NCI-H1092 (cell line): ENCODE measurements around the gene CCDC78.

Source experiments
- DNase-seq: peaks from one replicate; lab custom pipeline; 2025; lab: John Stamatoyannopoulos, UW

CCDC78 gene

DNA sequence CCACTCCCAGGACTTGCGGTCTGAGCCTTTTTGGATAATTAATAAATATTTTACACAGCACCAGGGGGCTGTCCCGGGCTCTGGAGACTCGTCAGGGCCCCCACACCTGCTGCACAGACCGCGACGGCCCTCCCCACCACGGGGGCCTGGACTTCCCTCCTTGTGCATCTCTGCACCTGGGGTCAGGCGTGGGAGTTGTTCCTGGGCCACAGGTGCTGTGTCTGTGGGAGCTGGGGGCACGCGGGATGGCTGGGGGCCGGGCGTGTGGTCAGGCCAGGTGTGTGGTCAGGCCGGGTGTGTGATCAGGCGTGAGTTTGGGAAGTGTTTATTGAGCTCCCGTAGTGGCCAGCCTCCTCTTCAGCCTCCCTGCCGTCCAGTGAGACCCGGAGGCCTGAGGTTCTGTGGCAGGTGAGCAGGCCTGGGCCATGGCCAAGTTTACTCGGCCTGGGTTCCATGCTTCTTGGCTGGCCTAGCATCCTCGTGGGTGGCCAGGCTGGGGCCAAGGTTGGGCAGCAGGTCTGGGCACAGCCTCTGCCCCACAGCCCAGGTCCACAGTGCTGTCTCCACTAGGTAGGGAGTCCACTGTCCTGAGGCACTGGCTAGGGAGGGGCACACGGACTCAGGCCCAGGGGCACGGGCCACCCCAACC is 47.9 kb downstream of the CCDC78 start:
- no peak for DNase-seq

DNA sequence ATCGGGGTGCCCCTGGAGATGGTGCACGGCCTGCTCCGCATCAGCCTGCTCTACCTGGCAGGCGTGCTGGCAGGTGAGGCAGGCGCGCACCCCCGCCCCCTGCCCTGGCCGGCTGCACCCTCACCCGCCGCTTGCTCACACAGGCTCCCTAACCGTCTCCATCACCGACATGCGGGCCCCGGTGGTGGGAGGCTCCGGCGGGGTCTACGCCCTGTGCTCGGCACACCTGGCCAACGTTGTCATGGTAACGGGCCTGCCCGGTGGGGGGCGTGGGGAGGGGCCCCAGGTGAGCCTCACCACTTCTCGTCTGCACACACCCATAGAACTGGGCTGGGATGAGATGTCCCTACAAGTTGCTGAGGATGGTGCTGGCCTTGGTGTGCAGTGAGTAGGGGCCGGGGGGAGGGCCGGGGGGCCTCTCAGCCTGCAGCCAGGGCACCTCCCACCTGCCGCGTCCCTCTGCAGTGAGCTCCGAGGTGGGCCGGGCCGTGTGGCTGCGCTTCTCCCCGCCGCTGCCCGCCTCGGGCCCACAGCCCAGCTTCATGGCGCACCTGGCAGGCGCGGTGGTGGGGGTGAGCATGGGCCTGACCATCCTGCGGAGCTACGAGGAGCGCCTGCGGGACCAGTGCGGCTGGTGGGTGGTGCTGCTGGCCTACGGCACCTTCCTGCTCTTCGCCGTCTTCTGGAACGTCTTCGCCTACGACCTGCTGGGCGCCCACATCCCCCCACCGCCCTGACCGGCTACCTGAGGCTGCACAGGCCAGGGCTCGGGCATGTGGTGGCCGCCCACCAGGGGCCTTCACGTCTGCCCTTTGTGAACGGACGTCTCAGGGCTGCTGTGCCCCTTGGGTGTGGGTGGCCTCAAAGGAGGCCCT is 48.7 kb downstream of the CCDC78 start:
- no peak for DNase-seq

- DNase-seq: no peak
Observed at GRCh38 chr16:676913-677312, 49.3 kb downstream of the CCDC78 start.

DNA sequence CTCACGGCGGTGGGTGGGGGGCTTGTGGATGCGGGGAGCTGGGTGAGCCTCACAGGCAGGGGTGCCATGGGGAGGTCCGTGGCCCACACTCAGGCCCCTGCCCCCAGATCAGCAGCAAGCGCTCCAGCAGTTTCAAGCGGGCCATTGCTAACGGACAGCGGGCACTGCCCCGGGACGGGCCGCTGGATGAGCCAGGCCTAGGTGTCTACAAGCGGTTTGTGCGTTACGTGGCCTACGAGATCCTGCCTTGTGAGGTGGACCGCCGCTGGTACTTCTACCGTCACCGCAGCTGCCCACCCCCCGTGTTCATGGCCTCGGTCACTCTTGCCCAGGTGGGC is 49.7 kb downstream of the CCDC78 start:
- DNase-seq: no peak

- no peak for DNase-seq
Observed at GRCh38 chr16:675884-676564, 50.2 kb downstream of the CCDC78 start.

- DNase-seq: no peak
Observed at GRCh38 chr16:674968-675883, 51.0 kb downstream of the CCDC78 start, which contains the start of gene RHBDL1. RHBDL1 (plus strand) TSS chr16:675671; CDS start chr16:675791, 120 bp downstream.

DNA sequence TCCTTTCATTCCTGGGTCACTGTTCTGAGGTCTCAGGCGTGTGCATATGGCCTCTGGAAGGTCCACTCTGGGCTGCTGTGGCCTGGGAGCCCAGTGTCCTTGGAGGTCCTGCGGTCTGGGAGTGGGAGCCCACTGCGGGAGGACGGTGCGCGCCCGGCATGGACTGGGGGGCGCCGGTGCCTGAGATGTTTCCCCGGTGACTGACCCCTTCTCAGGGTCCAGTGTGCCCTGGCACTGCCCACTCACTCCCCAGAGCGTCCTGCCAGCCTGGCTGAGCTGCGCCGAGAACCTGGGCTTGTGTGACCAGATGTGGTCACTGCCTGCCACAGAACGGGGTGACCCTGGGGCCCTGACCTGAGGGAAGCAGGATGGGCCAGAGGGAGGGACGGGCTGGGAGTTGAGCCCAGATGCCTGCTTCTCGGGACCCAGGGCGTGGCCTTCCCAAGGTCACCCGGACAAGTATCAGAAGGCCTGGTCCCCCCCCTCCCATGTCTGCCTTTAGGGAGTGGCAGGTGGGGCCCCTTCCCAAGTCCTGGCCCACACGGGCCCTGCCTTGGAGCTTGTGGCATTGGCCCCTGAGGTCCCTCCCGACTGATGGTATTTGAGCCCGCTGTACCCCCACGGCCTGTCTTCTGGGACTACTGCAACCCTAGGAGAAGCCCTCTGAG is 51.9 kb downstream of the CCDC78 start:
- DNase-seq: no peak

DNA sequence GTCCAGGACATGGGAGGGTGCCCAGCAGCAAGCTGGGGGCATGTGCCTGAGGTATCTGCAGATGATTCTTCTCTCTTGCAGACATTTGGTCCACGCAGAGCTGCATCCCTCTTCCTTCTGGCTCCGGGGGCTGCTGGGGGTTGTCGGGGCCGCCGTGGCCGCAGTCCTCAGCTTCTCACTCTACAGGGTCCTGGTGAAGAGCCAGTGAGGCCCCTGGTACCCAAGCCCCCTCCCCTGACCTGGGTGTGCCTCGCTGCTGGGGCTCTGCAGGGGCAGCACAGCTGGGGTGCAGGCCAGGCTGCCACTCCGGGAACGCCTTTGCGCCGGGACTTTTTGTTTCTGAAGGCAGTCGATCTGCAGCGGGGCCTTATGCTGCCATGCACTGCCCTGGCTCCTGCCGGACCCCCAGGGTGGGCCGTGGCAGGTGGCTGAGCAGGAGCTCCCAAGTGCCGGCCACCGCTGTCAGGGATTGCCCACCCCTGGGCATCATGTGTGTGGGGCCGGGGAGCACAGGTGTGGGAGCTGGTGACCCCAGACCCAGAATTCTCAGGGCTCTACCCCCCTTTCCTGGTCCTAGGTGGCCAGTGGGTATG is 52.7 kb downstream of the CCDC78 start:
- no peak for DNase-seq

- DNase-seq: no peak
Observed at GRCh38 chr16:672851-673250, 53.4 kb downstream of the CCDC78 start.
